Endometrial microvascular endothelial cells (primary cell): ENCODE results near the gene PCLAF. TPM values are rescaled to one million over a fixed set of nuclear protein-coding genes. Genes with fewer than 3 reads are reported as not detected.
"Not testable (repeated sequence)": the region's sequence is repeated elsewhere in the genome, so short reads cannot be mapped to it uniquely, and the experiment has no call there.

Experiments used
- in situ Hi-C: cut with HindIII; loops from 2 replicates; pipeline ENCODE4 v1.10.0; 2017; ENCODE audit warnings: low sequenced_read_pairs, low pct_unique_long_range_greater_than_20kb; ENCODE audit errors: inconsistent ontology term
- total RNA-seq: library from RNA; depleted of rRNA; stranded (reverse); fragments of >200 nt; gene quantifications from one replicate; pipeline ENCODE4 v1.2.3, GENCODE V29; 2015; ENCODE audit errors: inconsistent ontology term

Gene PCLAF
- total RNA-seq, 1 donor from 2014 or later = 58.3 TPM

- in situ Hi-C loops = no loop called here
These were observed 47.0 kb downstream of the PCLAF start for GRCh38 chr15:64333986-64334929.

- in situ Hi-C loops = no loop called here
These were observed 47.7 kb downstream of the PCLAF start for GRCh38 chr15:64333516-64333915.

GRCh38 chr15:64331668-64332067 is 49.6 kb downstream of the PCLAF start:
- in situ Hi-C loops = not testable (repeated sequence)

- in situ Hi-C loops = not testable (repeated sequence)
These were observed 54.3 kb downstream of the PCLAF start for GRCh38 chr15:64326975-64327374.

- in situ Hi-C loops = not testable (repeated sequence)
These were observed 54.8 kb downstream of the PCLAF start for GRCh38 chr15:64326458-64326857.

- in situ Hi-C loops = no loop called here
These were observed 56.9 kb downstream of the PCLAF start for GRCh38 chr15:64324165-64324877.

GRCh38 chr15:64315216-64315615 is 66.0 kb downstream of the PCLAF start:
- in situ Hi-C loops = no loop called here

GRCh38 chr15:64314456-64314855 is 66.8 kb downstream of the PCLAF start:
- in situ Hi-C loops = no loop called here

Other genes starting within 250 kb of the PCLAF start
- gene SNX22, start 229.7 kb downstream of the PCLAF start, total RNA-seq = not detected
- 715 TPM for gene PPIB, start 218.4 kb downstream of the PCLAF start, total RNA-seq
- gene CSNK1G1, start 25.3 kb downstream of the PCLAF start, total RNA-seq = 31.8 TPM
- 7.0 TPM for gene TRIP4, start 6.4 kb upstream of the PCLAF start, total RNA-seq
- 21.0 TPM for gene ZNF609, start 79.1 kb upstream of the PCLAF start, total RNA-seq